Stimulated activated CD4-positive, alpha-beta T cell treated with anti-CD3 and anti-CD28 coated beads, TNF-alpha, amount 100 ng/mL, for 1 hour (primary cell): ENCODE data around the gene SPINT1.

Experiments used
- DNase-seq, 3 donors: peaks; one replicate each; pipeline ENCODE4 v3.0.0-alpha.2; 2020; ENCODE audit warnings: low read depth in 3 of 3, low spot score in 1 of 3

Gene SPINT1

DNA sequence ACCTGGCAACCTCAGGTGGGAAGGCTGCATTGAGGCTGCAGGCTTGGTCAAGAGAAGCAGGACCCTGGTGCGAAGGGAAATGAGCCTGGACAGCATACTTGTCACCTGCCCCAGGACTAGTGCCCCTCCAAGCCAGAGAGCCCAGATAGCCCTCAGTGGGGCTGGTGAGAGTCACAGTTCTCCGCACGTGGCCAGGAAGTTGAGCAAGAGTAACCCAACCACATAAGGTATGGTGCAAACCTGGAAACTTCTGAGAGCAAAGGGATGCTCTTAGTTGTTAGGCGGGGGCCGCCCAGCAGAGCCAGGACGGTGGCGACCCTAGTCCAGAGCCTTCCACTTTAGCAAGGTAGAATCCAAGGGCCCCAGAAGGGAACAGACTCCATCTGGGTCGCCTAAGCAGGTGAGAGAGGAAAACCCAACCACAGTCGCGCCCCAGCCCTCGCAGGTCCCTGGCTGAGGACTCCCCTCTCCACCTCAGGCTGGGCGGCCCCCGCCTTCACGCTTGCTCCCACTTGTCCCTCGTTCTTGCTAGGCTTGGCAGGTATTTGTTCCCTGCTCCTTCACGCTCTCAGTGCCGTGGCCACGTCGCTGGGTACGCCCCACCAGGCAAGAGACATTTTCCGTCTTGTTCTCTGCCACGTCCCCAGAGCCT is 49.3 kb downstream of the SPINT1 start:
- DNase-seq, result no peak

DNA sequence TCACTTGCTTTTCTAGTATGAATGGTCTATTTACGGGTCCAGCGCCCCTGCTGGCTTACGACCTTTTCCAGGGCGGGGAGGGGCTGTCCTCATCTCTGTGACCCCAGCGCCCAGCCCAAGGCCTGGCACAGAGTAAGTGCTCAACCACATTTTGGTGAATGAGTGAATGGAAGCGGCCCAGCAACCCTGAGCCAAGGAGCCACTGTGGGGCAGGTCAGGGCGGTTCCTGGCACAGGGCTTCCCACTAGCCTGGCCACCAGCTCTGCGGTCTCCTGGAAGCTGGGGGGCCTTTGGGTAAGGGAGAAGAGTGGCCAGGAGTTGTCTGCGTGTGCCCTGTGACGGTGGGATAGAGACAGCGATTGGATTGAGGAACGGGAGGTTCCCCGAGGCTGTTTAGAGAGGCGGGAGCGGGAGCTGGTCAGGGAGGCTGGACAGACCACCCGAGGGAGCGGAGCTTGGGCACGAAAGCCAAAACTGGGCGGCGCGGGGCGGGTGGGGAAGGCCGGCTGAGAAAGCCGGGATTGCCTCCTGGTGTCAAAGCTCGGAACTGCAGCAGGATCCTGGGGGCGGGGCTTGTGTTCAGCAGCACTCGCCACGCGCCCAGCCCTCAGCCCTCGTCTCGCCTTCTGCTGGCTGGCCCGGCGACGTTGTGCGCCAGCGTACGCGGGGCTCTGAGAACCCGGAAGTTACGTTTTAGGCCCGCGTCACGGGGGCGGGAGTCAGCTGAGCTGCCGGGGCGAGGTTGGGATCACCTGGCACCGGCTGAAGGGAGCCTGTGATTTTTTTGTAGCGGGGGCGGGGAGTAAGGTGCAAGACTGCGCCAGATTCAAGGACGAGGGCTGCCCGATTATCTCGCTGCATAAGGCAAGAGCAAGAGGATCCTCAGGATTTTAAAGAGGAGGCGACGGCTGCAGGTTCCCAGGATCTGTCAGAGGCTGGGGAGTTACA is 50.2 kb downstream of the SPINT1 start, which contains the start of gene VPS18:
VPS18 (plus strand) TSS at position 718 of the 948 bp plus-strand sequence. CDS start 319 bp downstream, outside the sequence.
- DNase-seq, result peak; percentile 92 to 100 (median 98)

DNA sequence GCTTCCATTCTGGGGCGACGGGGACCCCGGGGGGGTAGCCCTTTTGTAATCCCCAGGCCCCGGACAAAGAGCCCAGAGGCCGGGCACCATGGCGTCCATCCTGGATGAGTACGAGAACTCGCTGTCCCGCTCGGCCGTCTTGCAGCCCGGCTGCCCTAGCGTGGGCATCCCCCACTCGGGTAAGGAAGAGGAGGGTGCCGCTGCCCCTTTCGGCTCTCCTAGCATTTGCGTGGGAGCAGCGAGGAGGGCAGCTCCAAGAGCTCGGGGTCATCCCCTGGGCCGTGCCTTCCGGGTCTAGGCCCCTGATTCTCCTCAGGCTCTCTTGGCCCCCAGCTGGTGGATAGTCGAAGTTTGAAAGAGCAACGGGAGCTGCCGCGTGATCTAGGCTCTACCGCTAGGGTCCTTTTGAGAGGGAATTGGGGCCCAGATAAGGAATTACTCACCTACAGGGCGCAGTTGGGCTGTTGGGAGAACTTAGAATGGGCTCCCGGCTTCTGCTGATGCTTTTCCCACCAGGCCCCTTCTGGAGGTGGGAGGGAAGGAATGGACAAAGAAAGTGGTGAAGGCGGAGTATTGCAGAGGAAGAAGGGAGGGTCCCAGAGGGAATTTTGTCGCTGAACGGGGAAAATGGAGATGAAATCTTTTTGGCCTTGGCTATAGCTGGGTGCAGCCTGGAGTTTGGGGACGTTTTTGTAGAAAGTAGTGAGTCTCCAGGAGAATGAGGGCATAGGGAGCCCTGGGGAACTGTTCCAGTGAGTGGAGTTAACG is 51.0 kb downstream of the SPINT1 start:
- DNase-seq, result peak in 1 of 3 donors; percentile 25

DNA sequence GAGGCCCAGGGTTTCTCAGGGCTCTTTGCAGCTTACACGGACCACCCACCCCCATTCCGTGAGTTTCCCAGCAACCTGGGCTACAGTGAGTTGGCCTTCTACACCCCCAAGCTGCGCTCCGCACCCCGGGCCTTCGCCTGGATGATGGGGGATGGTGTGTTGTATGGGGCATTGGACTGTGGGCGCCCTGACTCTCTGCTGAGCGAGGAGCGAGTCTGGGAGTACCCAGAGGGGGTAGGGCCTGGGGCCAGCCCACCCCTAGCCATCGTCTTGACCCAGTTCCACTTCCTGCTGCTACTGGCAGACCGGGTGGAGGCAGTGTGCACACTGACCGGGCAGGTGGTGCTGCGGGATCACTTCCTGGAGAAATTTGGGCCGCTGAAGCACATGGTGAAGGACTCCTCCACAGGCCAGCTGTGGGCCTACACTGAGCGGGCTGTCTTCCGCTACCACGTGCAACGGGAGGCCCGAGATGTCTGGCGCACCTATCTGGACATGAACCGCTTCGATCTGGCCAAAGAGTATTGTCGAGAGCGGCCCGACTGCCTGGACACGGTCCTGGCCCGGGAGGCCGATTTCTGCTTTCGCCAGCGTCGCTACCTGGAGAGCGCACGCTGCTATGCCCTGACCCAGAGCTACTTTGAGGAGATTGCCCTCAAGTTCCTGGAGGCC is 55.8 kb downstream of the SPINT1 start:
- DNase-seq, result no peak

DNA sequence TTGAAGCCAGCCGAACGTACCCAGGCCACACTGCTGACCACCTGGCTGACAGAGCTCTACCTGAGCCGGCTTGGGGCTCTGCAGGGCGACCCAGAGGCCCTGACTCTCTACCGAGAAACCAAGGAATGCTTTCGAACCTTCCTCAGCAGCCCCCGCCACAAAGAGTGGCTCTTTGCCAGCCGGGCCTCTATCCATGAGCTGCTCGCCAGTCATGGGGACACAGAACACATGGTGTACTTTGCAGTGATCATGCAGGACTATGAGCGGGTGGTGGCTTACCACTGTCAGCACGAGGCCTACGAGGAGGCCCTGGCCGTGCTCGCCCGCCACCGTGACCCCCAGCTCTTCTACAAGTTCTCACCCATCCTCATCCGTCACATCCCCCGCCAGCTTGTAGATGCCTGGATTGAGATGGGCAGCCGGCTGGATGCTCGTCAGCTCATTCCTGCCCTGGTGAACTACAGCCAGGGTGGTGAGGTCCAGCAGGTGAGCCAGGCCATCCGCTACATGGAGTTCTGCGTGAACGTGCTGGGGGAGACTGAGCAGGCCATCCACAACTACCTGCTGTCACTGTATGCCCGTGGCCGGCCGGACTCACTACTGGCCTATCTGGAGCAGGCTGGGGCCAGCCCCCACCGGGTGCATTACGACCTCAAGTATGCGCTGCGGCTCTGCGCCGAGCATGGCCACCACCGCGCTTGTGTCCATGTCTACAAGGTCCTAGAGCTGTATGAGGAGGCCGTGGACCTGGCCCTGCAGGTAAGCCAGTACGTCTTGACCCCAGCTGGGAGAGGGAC is 56.6 kb downstream of the SPINT1 start:
- DNase-seq, result no peak

DNA sequence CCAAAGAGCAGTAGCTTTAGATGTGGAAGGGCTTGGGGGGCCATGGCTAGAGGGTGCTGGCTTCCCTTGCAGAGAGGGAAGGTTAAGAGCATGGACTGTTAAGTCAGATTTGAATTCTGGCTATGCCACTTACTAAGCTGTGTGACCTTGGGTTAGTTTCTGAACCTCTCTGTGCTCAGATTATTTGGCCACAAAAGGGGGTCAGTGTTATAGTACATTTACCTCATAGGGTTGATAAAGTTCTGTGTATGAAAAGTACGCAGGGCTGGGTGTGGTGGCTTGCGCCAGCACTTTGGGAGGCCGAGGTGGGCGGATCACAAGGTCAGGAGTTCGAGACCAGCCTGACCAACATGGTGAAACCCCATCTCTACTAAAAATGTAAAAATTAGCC is 57.2 kb downstream of the SPINT1 start:
- no peak for DNase-seq

DNA sequence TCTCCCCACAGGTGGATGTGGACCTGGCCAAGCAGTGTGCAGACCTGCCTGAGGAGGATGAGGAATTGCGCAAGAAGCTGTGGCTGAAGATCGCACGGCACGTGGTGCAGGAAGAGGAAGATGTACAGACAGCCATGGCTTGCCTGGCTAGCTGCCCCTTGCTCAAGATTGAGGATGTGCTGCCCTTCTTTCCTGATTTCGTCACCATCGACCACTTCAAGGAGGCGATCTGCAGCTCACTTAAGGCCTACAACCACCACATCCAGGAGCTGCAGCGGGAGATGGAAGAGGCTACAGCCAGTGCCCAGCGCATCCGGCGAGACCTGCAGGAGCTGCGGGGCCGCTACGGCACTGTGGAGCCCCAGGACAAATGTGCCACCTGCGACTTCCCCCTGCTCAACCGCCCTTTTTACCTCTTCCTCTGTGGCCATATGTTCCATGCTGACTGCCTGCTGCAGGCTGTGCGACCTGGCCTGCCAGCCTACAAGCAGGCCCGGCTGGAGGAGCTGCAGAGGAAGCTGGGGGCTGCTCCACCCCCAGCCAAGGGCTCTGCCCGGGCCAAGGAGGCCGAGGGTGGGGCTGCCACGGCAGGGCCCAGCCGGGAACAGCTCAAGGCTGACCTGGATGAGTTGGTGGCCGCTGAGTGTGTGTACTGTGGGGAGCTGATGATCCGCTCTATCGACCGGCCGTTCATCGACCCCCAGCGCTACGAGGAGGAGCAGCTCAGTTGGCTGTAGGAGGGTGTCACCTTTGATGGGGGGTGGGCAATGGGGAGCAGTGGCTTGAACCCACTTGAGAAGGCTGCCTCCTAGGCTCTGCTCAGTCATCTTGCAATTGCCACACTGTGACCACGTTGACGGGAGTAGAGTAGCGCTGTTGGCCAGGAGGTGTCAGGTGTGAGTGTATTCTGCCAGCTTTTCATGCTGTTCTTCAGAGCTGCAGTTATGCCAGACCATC is 59.0 kb downstream of the SPINT1 start:
- DNase-seq, result no peak

DNA sequence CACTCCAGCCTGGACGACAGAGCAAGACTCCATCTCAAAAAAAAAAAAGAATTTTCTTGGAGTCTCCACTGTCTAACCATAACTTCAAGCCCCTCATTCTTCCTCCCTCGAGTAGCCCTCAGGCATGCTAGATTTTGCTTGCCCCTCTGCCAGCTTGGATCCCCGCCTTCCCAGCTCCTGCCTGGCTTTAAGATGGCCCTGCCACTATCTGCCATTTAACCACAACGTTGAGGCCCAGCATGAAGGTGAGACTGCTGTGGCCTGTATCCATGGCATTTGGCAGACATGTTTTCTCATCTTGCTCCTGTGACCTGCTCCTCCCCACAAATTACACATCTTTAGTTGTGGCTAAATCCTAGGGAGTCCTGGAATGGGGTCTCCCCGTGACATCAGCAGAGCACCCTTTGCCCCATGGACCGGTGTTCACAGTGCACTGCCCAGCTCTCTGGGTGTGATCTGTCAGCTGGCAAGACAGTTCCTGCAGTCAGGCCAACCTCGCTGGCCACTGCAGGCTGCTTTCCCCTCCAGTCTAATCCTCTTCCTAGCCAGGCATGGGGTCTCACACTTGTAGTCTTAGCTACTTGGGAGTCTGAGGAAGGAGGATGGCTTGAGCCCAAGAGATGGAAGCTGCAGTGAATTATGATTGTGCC is 60.8 kb downstream of the SPINT1 start:
- no peak for DNase-seq

DNA sequence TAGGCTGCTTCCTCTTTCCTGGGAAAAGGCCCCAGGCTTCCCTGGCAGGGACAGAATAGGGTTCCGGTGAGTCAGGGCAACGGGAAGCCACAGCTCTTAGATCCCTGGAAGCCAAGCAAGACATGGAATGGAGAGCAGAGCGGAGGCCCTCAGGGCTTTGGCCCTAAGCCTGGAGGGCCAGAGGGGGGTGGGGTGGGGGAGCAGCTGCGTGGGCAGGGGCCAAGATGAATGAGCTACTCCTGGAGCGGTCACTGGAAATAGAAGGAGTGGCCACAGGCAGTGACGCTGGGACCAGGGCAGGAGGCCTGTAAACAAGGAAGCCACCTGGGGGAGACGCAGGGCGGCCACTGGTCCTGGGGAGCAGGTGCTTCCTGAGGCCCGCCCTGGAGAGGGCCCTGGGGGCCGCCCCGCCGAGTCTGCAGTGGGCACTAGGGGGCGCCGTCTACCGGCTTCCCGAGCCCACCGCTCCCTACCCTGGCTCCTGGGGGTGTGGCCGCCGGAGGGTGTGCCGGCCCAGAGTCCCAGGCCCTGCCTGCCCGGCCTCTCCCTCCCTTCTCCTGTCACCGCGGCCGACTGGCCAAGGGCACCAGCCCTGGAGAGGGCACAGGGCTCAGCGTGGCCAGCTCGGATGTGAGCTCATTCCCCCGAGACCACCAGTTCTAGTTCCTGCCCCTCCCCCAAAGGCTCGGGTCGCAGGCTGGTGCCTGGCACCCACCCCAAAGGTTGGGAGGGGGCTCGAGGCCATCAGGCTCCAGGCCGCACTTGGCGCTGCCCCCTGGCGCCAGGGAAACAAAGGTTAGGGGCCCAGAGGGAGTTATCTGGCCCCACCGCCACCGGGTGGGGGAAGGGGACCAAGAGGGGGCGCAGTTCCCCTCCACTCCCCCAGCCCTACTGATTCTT is 62.5 kb downstream of the SPINT1 start:
- peak in 2 of 3 donors; percentile 52 to 70 for DNase-seq

DNA sequence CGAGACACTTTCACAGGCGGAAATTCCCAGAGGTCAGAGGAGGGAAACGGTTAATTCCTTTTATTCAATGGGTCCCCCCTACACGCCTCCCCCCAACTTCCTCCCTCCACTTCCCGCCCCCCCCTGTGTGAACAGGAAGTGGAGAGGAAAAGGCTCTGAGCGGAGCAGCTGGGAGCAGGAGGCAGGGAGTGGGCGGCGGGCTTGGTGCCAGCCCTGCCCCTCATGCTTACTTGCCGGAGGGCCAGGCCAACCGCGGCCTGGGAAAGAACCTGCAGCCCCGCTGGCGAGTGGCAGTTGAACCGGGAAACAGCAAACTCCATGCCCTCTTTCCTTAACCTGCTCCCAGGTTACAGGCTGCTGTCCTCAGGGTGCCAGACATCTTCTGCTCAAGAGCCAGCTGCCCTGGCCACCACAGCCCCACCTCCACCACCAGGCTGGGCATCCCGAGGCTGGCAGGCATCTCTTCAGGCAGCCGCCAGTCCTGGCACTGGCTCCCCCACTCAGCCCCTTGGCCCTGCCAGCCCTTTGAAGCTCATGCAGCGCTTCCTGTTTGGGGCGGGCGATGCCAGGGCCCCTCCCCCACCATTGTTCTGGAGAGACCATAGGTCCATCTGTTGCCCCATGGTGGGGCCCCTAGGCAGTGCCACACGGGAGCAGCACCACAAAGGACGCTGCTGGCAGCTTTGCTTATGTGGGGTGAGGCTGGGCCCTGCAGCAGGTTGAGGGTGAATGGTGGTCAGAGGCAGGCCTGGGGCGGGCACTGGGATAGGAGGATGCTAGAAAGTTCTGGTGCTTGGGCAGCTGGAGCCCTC is 63.3 kb downstream of the SPINT1 start:
- DNase-seq, result no peak
